Mucosa of rectum (tissue), 2 donors: Measurements from ENCODE around the gene SRP14.
A peak's percentile ranks its signal among the peaks of the same experiment; 100 is the strongest.

Experiments used
- H3K27ac ChIP-seq, 2 donors: one replicate each; pipeline ENCODE4 v1.7.0; 2013; ENCODE audit warnings: inconsistent platforms in 2 of 2, low read depth in 2 of 2, low read length in 2 of 2
- H3K27me3 ChIP-seq, 2 donors: one replicate each; pipeline ENCODE4 v1.7.0; 2013; ENCODE audit warnings: low read length in 2 of 2; ENCODE audit not compliant: control insufficient read depth in 2 of 2, insufficient read depth in 2 of 2
- H3K36me3 ChIP-seq, 2 donors: one replicate each; pipeline ENCODE4 v1.7.0; 2013; ENCODE audit warnings: low read length in 2 of 2; ENCODE audit not compliant: control insufficient read depth in 2 of 2, insufficient read depth in 2 of 2
- H3K4me1 ChIP-seq, 2 donors: one replicate each; pipeline ENCODE4 v1.7.0; 2013; ENCODE audit warnings: low read length in 2 of 2, mild to moderate bottlenecking in 1 of 2; ENCODE audit not compliant: control insufficient read depth in 2 of 2, insufficient read depth in 2 of 2
- H3K4me3 ChIP-seq, 2 donors: one replicate each; pipeline ENCODE4 v1.7.0; 2013; ENCODE audit warnings: low read length in 2 of 2
- H3K9ac ChIP-seq, 2 donors: one replicate each; pipeline ENCODE4 v1.7.0; 2013; ENCODE audit warnings: low read length in 2 of 2, low read depth in 1 of 2, mild to moderate bottlenecking in 1 of 2
- H3K9me3 ChIP-seq, 2 donors: one replicate each; pipeline ENCODE4 v1.7.0; 2013; ENCODE audit warnings: low read length in 2 of 2; ENCODE audit not compliant: control insufficient read depth in 2 of 2
- donor health status: healthy.
- donor health status: Normal muscosa, but diverticular disease.

SRP14 gene

GRCh38 chr15:40038638-40039543 lies at the start of gene SRP14:
Gene SRP14, minus strand, starts transcription at chr15:40039181. Its CDS starts 65 bp downstream, at chr15:40039116.
- Histone ChIP-seq H3K27me3 (no peaks in the 10 kb centered on the region), H3K27ac (peak within 1 kb of the TSS; percentile 96 to 97), H3K36me3 (peaks cover 23 to 25% of the 10 kb centered on the region in 2 donors), H3K9ac (peak within 1 kb of the TSS; percentile 88 to 97), H3K4me3 (peak within 1 kb of the TSS; percentile 91 to 92), H3K9me3 (no peaks in the 10 kb centered on the region), H3K4me1 (peaks cover 12 to 14% of the 10 kb centered on the region in 2 donors)

- peaks cover 3 to 19% of the 10 kb centered on the region in 2 donors for H3K36me3 ChIP-seq
- no peaks in the 10 kb centered on the region for H3K9me3 ChIP-seq
- H3K27me3 ChIP-seq, result no peaks in the 10 kb centered on the region
- no peak overlapping the region for H3K27ac ChIP-seq
- no peak overlapping the region for H3K9ac ChIP-seq
- no peak overlapping the region for H3K4me3 ChIP-seq
- H3K4me1 ChIP-seq, result peaks cover 22 to 27% of the 10 kb centered on the region in 2 donors
Observed at GRCh38 chr15:40087991-40088928, 49.3 kb upstream of the SRP14 start.

DNA sequence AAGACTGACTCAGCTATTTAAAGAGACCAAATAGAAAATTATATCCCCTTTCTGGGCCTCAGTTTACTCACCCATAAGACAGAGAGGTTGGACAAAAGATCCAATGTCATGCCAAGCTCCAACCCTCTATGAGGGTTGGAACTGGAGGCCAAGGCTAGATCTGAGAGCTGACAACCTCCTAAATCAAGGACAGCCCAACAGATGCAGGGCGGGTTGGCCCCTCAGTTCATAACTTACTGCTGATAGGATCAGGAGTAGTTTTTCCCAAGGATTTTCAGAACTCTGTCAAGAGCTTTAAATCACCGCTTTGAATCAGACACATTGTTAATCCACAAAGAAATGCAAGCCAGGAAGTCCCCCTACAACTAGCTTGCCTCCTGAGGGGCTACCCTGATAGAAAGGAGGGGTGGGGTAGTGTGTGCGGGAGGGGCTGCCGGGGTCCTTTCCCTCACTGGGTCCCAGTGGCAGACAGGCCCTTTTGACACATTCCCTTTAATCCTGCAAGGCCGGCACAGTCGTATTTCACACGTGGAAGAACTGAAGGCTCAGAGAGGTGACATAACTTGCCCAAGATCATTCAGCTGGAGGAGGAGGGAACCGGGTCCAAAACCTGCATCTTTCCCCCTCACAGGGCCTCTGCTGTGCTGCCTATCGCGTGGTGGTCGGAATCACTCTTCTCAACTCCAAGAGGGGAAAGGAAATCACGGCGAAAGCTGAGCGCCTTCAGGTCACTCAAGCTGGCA lies 48.3 kb upstream of the SRP14 start:
- no peak overlapping the region for H3K9ac ChIP-seq
- no peaks in the 10 kb centered on the region for H3K27me3 ChIP-seq
- H3K4me3 ChIP-seq, result no peak overlapping the region
- H3K4me1 ChIP-seq, result peaks cover 21 to 25% of the 10 kb centered on the region in 2 donors
- H3K27ac ChIP-seq, result no peak overlapping the region
- no peaks in the 10 kb centered on the region for H3K9me3 ChIP-seq
- H3K36me3 ChIP-seq, result peaks cover 3 to 19% of the 10 kb centered on the region in 2 donors

- Histone ChIP-seq H3K27me3 (no peaks in the 10 kb centered on the region), H3K4me3 (no peak overlapping the region), H3K36me3 (peaks cover 3 to 10% of the 10 kb centered on the region in 2 donors), H3K9me3 (no peaks in the 10 kb centered on the region), H3K9ac (no peak overlapping the region), H3K4me1 (peaks cover 25 to 32% of the 10 kb centered on the region in 2 donors), H3K27ac (no peak overlapping the region)
Observed at GRCh38 chr15:40085266-40085665, 46.3 kb upstream of the SRP14 start.

DNA sequence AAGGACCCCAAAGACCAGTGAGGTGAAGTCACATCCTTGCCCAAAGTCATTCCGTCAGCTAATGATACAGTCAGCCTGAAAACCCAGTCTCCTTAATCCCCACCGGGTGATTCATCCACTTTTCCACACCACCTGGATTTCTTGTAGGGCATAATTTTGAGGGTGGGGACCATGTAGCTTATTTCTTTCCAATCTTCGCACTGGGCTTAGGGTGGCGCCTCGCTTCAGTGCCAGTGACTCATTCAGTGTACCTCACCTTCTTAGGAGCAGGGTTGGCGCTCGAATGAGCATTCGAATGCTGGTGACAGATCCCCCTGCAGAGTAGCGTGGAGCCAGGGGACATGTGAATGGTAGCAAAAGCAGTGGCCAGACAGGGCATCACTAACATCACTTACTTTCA lies 45.7 kb upstream of the SRP14 start:
- Histone ChIP-seq H3K4me3 (no peak overlapping the region), H3K27me3 (no peaks in the 10 kb centered on the region), H3K27ac (no peak overlapping the region), H3K36me3 (peaks cover 0 to 5% of the 10 kb centered on the region in 2 donors), H3K4me1 (peaks cover 25 to 34% of the 10 kb centered on the region in 2 donors), H3K9ac (no peak overlapping the region), H3K9me3 (no peaks in the 10 kb centered on the region)

DNA sequence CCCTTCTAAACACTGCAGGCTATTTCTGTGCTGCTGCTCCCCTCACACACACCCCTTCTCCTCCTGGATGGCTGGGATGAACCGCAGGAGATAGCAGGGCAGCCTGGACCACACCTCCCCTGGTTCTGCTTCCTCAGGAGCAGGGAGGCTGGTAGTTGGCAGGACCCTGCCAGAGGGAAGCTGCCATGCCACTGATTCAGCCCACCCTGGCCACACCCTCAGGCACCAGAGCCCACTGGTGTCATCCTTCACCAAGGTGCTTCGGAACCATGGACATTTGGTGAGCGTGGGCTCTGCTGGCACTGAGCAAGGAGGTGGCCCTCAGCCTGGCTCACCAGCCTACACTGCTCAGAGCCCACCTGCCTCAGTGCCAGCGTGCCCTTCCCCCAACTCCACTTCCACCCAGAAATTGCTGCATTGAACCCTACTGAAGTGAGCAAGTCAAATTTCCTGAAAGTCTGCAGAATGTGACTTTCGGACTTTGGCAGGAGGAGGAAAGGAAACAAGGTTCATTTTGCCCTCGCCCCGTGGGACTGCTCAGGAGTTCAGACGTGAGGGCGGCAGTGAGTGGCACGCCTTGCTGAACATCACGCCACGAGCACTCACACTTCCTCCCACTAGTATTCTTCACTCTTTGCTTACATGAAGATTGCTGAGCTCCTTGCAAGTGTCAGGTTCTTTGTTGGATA lies 43.4 kb upstream of the SRP14 start:
- H3K36me3 ChIP-seq, result no peaks in the 10 kb centered on the region
- peak overlapping the region; percentile 61 to 63 for H3K9ac ChIP-seq
- peak overlapping the region; percentile 46 to 84 for H3K27ac ChIP-seq
- H3K4me3 ChIP-seq, result peak overlapping the region; percentile 57 to 60
- H3K9me3 ChIP-seq, result no peaks in the 10 kb centered on the region
- H3K27me3 ChIP-seq, result no peaks in the 10 kb centered on the region
- peaks cover 25 to 34% of the 10 kb centered on the region in 2 donors for H3K4me1 ChIP-seq

- H3K27me3 ChIP-seq, result no peaks in the 10 kb centered on the region
- peak overlapping the region; percentile 46 to 84 for H3K27ac ChIP-seq
- no peaks in the 10 kb centered on the region for H3K9me3 ChIP-seq
- no peaks in the 10 kb centered on the region for H3K36me3 ChIP-seq
- peaks cover 25 to 34% of the 10 kb centered on the region in 2 donors for H3K4me1 ChIP-seq
- H3K9ac ChIP-seq, result peak overlapping the region; percentile 61 to 63
- H3K4me3 ChIP-seq, result peak overlapping the region; percentile 57 to 60
Observed at GRCh38 chr15:40081691-40082194, 42.8 kb upstream of the SRP14 start.

DNA sequence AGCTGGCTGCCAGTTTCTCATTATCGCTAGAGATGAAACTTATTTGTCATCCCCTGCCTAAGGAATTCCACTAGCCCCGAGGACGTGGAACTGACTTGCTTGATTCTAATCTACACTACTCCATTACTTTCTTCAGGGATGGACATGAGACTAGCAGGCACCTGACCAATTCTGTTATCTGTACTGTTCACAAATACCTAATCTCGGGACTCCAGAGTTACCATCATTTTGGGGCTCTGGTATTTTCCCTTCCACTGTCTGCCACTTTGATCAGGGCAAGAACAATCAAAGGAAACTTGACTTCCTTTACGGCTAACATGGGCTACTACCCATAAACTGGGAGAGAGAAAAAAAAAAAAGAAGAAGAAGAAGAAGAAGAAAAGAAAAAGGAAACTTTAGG lies 41.9 kb upstream of the SRP14 start:
- peaks cover 25 to 34% of the 10 kb centered on the region in 2 donors for H3K4me1 ChIP-seq
- no peak overlapping the region for H3K9ac ChIP-seq
- H3K4me3 ChIP-seq, result no peak overlapping the region
- H3K27me3 ChIP-seq, result no peaks in the 10 kb centered on the region
- no peak overlapping the region for H3K27ac ChIP-seq
- no peaks in the 10 kb centered on the region for H3K9me3 ChIP-seq
- H3K36me3 ChIP-seq, result no peaks in the 10 kb centered on the region

- Histone ChIP-seq H3K27ac (no peak overlapping the region), H3K36me3 (no peaks in the 10 kb centered on the region), H3K9ac (no peak overlapping the region), H3K4me1 (peaks cover 25 to 34% of the 10 kb centered on the region in 2 donors), H3K4me3 (no peak overlapping the region), H3K27me3 (no peaks in the 10 kb centered on the region), H3K9me3 (no peaks in the 10 kb centered on the region)
Observed at GRCh38 chr15:40080104-40080503, 41.1 kb upstream of the SRP14 start.
